Thyroid gland (tissue), 4 donors: ENCODE results near the gene TECPR2.

Experiments used
- CTCF ChIP-seq, 6 experiments: fragments of 200-600 bp in 3 of 6; fragments of 450-650 bp in 3 of 6; sonication (generic) in 3 of 6; IDR thresholded peaks; one replicate each; pipeline ENCODE4 v1.5.1; 2016 to 2019; ENCODE audit warnings: antibody characterized with exemption in 6 of 6, mild to moderate bottlenecking in 2 of 6, inconsistent platforms in 1 of 6, moderate library complexity in 1 of 6
- POLR2A ChIP-seq, 2 donors: fragments of 450-650 bp; IDR thresholded peaks; one replicate each; pipeline ENCODE4 v1.6.1; 2017; ENCODE audit warnings: antibody characterized with exemption in 2 of 2, mild to moderate bottlenecking in 2 of 2, moderate library complexity in 1 of 2

- TF ChIP-seq CTCF (IDR thresholded peaks at IDR 0.05) (no peak), POLR2A (IDR thresholded peaks at IDR 0.05) (no peak)
These were observed 129.2 kb downstream of the TECPR2 start for GRCh38 chr14:102491786-102492530.
